GM03348 (cell line): ENCODE measurements around the gene CBS.
A peak's percentile ranks its signal among the peaks of the same experiment; 100 is the strongest.
"Not testable (repeated sequence)": the region's sequence is repeated elsewhere in the genome, so short reads cannot be mapped to it uniquely, and the experiment has no call there.

ENCODE experiments used
- DNase-seq: peaks from one replicate; pipeline ENCODE4 v3.0.0; 2012; ENCODE audit warnings: low spot score

Gene CBS

DNA sequence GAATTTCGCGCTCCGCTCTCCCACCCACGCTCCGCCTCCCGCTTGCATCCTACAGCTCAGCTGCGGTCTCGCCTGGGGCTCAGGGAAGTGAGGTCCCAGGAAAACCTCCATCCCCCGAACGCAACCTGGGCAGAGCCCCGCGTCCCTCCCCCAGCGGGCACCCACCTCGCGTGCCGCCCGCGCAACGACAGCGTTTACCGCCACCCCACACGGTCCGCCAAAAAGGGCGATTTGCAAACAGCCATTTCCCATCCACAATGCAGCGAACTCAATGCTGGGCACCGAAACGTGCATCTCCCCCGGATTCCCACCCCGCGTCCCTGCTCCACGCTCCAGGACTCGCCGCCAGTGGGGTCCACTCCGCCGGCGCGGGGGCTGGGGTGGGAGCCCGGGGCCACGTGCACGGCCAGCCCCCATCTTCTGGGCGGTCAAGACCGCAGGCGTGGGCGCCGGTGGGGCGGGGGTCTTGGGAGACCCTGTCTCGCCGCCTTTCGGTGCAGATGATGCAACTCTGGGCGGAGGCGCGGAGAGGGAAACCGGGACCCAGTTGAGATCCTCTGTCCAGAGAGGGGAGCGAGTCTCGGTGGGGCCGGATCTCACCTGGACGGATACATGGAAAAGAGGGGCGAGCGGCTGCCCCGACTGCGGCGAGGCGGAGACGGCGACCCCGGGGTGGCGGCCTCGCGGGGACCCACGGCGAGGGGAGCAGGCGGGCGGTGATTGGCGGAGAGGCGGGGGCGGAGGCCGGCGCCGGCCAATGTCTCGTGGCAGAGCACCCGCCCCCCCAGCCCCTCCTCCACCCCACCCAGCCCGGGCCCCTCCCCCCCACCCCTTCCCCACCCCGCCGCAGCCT, at the start of gene CBS:
TSS of gene CBS (minus strand) at position 666 of the 853 bp plus-strand sequence. CDS start 3,642 bp downstream, outside the sequence.
- not testable (repeated sequence) for DNase-seq

DNA sequence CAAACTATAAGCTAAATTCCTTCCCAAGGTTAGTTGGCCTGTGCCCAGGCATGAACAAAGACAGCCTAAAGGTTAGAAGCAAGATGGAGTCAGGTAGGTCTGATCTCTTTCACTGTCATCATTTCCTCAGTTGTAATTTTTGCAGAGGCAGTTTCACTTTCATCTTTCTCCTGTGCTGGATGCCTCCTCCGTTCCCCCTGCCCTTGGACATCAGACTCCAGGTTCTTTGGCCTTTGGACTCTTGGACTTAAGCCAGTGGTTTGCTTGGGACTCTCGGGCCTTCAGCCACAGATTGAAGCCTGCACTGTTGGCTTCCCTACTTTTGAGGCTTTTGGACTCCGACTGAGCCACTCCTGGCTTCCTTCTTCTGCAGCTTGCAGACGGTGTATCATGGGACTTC, 40.3 kb upstream of the CBS start:
- not testable (repeated sequence) for DNase-seq

DNA sequence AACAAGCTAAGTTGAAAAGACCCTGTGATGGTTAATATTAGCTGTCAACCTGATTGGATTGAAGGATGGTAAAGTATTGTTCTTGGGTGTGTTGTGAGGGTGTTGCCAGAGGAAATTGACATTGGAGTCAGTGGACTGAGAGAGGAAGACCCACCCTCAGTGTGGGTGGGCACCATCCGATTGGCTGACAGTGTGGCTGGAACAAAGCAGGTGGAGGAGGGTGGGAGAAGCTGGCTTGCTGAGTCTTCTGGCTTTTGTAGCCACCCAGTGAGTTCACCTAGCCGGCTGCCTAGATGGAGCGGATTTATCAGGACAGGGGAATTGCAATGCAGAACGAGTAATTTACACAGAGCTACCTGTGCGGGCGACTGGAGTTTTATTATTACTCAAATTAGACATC, 38.8 kb upstream of the CBS start:
- not testable (repeated sequence) for DNase-seq

DNA sequence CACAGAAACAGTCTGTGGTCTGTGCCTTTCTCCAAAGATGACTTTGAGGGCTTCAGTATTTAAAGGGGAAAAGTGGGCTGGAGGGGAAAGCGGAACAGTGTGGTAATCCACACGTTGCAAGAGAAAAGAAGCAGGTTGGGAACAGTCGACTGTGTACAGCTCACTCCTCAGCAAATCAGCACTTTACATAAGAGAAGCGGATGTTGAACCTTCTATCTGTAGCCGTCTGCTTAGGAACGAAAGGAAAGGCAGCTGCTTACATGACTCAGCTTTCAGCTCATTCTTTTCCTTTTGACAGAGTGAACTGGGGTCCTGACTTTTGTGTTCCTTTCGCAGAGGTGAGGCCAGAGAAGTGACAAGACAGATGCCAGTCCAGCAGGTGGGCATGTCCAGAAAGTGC, 33.4 kb upstream of the CBS start:
- DNase-seq: not testable (repeated sequence)

DNA sequence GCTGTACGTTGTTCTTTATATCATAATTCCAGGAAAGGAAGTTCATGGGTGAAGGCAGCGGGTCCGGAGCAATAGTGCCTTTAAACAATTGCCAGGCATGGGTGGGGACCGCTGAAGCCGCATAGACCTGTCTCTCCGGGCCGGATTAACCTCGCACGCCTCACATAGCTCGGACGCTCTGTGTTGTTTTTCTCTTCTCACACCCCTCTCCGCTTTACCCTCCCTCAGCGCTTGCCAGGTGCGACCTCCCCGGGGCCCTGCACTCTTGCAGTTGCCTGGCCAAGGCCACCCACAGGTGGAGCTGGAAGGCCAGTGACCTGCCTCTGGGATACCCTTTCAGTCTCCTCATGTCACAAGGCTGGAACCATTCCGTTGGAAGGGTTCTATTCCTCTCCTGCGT, 32.5 kb upstream of the CBS start:
- DNase-seq: not testable (repeated sequence)

DNA sequence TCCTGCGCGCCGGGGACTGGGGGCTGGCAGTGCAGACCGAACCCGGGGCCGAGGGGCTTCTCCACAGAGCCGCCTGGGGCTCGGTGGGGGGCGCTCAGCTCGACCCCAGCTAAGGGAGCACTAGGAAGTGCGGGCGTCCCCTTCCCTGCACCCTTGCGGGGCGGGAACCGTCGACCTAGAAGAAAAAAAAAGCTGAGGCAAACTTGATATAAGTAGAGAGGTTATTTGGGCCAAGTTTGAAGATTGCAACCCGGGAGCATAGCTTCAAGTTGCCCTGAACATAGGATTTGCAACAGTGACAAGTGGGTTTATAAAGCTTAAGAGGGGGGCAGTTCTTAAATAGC, 32.1 kb upstream of the CBS start:
- DNase-seq: not testable (repeated sequence)

DNA sequence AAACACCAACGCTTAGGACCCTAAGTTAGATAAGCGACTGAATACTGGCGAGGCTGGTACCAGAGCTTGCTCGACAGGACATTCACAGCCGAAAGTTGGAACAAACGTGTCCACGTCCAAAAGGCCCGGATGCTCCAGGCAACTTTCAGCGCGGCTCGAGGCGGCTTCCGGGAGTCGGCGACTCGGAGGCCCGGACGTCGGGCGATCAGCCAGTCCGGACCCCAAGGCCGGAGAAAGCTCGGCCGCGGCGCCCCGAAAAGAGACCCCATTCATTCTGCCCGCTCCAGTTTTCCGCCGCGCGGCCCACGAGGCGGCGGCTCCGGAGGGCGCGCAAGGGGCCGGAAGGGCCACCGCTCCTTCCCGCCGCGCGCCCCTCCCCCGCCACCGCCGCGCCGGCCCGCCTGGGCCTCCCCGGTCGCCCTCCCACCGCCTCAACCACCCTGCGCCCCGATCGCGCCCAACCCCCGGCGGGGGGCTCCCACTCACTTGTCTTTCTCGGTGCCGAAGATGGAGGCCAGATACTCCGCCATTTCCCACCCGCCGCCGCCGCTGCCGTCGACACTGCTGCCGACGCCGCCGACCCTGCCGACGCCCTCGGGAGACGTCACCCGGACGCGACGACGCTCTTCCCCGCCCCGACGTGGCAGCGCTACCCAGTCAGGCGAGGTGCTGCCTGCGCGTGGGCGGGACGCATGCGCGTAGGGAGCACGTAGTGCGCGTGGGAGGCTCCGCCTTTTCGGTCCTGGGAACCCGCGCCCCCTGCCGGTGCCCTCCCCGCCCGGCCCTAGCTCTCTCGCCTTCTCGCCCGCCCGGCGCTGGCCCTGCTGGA, 31.5 kb upstream of the CBS start, which contains the start of gene U2AF1:
TSS of gene U2AF1 (minus strand) at position 606 of the 829 bp plus-strand sequence. CDS start at position 530, 76 bp downstream.
- DNase-seq: peak; percentile 19

DNA sequence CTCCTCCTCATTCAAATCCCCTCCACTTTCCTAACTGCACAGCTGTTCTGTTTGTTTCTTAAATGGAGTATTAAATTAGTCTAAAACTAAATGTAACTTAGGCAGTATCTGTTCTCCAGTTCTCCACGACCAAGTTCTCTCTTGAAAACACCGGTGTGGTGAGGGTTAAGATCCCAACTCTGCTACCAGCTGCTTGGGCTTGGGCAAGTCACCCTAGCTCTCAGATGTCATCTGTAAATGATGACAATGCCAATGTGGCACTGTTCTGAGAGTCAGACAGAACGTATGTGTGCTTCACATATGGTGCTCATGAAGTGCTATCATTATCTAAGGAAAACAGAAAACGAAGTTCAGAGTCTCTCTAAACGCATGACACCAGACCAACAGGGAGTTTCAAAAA, 29.0 kb upstream of the CBS start:
- not testable (repeated sequence) for DNase-seq

DNA sequence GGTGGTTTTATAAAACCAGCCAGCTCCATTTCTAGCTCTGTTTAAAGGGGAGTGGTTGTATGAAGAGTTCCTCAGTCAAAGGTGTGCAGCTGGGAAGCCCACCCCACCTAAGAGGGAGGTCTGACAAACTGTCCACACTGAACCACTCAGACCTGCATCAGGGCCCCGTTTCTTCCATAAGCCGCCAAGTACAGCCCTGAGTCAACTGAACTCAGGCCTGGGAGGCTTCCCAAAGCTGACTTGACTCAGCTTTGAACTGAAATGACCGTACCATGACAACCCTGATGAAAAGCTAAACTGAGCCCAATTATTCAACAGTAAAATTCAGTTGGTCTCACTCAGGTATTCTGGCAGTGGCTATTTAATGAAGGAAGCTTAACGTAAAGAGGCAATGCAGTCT, 26.6 kb upstream of the CBS start:
- DNase-seq: not testable (repeated sequence)

DNA sequence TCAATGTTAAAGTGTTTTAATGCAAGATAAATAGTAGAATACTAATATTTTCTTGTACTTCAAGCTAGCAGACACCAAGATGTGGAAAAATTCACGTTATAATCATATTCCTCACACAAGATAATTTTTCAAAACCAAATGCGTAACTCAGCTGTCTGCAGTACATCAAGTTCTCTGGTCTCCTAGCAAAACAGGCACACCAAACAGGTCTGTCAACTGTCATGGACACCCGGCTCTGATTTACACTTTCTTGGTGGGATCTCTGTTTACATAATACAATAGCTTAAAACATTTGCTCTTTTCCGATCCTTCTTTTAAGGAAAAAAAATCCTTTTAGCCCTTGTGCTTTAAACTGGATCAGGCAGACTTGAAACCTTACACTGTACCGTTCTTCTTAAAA, 26.0 kb upstream of the CBS start:
- not testable (repeated sequence) for DNase-seq

DNA sequence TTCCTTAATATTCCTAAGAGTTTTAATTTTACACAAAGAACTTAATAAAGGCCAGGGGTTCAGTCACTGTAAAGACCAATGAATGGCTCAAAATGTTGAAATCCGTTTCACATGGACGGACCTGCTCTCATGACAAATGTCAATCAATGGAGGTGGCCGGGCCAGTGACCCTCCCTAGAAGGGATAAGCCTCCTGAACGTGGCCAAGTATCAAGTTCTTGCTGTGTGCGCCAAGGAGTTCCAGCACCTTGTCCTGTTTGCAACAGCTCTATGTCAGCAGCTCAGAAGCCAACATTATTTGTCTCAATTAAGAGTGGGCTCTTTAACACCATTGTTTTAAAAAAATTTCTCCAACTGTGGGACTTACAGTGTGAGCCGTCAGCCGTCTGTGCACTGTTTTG, 25.4 kb upstream of the CBS start:
- not testable (repeated sequence) for DNase-seq

DNA sequence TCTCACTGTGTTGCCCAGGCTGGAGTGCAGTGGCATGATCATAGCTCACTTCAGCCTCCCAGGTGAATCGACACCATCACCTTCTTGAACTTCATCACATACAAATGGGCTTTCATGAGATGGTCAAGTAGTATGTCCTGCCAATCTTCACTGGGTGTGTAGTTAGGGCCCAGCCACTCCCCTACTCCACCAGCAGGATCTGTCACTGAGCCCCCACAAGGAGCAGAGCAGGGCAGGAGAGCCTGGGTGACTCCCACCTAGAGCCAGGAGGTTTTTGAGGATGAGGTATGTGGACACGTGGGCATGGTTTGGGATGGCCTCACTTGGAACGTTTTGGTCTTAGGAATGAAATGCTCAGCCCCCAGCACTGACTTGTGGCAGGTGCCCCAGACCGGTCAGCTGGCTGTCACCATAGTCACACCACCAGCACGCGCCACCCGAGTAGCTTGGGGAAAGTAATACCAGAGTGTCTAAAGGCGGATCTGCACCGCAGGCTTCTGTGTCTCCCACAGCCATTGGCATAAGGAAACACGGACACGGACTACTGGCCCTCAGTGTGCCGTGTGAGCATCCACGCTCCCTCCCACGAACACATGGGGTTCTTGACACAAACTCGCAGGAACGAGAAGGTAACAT, 16.5 kb upstream of the CBS start:
- not testable (repeated sequence) for DNase-seq

DNA sequence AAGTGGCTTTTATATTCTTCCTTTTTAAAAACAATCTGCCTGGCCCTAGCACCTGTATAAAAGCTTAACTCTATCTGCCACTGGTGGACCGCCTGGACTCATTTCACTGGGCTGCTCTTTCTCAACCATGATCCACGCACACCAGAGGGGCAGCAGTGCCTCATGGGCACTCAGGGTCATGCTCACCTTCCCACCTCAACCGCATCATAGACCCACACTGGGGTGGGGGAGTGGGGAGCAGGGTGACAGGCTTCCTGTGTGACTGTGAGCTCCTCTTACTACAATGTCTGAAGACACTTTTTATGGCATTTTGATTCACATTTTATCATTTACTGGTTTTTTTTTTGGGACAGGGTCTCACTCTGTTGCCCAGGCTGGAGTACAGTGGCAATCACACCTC, 15.3 kb upstream of the CBS start:
- DNase-seq: not testable (repeated sequence)

DNA sequence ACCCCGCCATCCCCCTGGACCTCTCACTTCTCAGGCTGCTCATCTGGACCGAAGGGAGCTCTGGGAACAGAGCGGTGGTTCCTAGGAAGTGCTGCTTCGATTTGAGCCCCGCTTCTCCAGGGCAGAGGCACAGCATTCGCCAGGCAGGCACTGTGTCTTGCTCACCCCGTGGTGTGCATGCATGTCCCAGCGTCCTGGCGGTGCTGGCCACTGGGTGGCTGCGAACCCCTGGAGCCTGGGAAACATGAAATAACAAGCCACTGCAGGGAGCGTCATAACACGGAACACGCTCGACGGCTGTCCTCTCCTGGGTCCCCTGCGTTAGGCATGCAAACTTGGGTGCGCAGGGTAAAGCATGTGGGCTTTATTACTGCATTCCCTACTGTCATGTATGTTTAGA, 13.8 kb upstream of the CBS start:
- not testable (repeated sequence) for DNase-seq

DNA sequence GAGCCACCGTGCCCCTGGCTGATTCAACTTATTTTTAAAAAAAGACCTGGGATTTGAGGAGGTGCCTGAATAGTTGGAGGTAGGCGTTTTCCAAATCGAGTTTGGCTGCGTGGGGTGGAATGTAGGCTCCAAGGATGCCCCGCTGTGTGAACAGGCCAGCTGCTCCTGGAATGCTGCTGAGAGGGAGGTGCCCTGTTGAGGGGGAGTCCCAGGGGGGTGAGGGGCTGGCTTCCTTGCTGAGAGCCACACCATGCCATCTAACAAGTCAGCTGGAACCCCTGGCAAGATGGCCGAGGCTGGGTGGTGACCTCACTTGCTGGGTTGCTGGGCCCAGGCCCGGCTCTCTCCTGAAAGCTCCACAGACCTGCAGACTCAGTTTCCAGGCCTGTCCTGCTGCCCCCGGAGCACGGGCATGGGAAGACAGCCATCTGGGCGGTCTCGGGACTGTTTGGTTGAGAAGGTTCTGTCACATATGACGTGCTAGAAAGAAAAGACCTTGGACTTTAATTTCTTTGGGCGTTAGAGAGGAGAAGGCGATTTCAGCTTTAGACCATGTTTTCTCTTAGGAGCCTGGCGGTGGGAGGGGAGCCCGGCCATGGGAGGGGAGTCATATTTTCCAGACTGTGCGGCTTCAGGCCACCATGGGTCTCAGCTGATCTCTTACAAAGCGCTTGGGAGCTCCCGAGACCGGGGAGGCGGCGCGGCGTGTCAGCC, 7.1 kb upstream of the CBS start:
- not testable (repeated sequence) for DNase-seq

DNA sequence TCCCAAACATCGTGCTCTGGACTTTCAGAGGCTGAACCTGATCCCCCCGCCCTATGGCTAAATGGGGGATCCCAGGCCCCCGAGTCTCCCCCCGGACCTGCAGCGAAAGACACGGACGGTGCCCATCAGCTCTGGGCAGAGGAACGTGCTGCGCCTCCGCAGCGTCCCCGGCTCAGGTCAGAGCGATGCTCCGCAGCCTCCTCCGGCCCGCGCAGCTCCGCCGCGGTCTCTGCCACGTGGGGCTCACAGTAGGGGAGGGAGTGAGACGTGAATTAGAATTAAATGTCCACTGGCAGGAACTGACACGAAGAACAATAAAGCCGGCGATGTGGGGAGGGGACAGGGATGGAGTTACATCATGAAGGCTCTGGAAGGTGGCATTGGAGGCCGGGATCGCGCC, 1.0 kb upstream of the CBS start:
- not testable (repeated sequence) for DNase-seq

DNA sequence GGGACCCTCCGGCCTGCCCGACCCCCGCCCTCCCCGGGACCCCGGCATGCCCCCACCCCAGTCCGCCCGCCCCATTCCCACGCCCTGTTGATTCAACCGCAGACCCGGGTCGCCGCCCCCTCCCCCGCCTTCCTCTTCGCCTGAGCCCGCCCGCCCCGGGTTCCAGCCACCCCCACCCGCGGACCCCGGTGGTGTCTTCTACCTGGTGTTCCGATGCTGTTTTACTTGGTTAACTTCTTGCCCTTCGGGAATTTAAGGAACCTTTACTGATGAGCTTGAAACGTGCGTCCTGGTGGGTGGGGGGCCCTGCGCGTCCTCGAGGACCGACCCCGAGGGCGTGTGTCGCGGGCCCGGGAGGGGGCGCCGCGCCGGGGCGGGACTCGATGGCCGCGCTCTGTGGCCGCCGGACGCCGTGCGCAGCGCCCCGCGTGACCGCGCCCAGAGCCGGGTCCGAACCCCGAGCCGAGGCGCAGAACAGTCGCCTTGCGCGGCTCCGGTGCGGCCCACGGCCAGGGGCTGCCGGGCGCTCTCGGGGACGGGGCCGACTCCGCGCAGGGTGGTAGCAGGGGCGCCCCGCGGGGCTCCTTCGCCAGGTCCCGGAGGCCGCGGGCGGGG, 495 bp upstream of the CBS start:
- DNase-seq: not testable (repeated sequence)

DNA sequence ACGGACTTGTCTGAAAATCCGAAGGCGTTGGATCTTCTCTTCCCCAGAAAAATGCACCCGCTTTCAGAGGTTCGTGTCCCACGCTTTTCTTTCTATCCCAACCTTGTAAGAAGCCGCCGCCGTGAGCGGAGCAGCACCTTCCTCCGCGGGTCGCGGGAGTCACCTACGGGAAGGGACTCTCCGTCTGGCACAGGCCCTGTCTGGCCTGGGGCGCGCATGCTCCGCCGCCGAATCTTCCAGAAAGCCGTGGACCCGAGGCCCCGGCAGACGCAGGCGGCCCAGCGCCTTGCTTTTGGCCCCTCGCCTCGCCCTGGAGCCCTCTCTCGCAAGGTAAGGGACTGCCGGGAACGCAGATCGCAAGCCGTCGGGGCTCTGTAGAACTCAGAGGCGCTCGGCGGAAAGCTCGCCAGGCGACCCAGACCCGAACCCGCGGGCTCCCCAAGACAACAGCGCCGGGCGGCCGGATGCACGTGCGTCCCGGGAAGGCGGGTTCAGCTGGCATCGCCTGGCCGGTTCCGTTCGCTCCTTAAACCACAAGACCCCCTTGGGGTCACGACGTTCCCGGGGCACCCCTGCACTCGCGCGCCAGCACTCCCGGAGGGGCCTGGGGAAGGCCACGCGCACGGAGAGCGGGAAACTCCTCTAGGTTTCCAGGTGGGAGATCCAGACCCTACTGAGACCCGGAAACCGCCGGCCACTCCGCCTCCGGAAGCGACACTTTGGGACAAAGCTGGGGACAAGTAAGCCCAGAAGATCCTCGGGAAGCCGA, 1.1 kb downstream of the CBS start:
- DNase-seq: not testable (repeated sequence)

DNA sequence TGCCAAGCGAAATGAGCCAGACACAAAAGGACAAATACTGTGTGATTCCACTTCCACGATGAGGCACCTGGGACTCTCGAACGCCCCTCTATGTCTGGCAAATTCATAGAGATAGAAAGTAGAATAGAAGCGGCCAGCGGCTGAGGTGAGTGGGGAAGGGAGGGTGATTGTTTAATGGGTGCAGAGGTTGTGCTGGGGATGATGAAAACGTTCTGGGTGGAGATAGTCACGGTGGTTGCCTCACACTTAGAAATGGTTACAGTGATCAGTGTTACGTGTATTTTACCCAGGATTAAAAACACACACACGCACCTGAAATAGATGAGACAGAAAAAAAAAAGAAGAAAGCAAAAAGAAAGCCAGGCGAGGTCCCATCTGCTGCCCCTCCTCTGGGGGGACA, 2.9 kb downstream of the CBS start:
- DNase-seq: not testable (repeated sequence)

DNA sequence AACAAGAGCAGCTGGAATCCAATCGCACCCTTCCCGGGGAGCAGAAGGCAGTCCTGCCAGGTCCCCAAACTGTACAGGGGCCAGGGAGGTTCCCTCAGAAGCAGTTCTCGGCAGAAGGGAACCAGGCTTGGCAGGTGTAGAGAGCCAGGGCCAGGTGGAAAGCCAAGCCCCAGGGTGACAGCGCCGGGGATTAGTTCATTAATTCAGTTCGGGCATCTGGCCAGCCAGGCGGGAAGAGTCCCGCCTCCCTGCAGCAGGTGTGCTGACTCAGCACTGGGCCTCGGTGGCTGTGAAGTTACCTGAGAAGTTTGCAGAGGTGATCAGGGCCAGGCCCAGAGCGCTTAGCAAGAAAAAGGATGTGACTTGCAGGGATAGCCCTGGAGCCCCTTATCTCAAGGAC, 6.0 kb downstream of the CBS start:
- DNase-seq: not testable (repeated sequence)
